ENCODE results near the gene ST3GAL3. TPM values are rescaled to one million over a fixed set of nuclear protein-coding genes. Genes with fewer than 3 reads are reported as not detected.

Gene ST3GAL3
- total and polyA plus RNA-seq, 8 donors: 5.6 to 11.4 (median 8.6) TPM

DNA sequence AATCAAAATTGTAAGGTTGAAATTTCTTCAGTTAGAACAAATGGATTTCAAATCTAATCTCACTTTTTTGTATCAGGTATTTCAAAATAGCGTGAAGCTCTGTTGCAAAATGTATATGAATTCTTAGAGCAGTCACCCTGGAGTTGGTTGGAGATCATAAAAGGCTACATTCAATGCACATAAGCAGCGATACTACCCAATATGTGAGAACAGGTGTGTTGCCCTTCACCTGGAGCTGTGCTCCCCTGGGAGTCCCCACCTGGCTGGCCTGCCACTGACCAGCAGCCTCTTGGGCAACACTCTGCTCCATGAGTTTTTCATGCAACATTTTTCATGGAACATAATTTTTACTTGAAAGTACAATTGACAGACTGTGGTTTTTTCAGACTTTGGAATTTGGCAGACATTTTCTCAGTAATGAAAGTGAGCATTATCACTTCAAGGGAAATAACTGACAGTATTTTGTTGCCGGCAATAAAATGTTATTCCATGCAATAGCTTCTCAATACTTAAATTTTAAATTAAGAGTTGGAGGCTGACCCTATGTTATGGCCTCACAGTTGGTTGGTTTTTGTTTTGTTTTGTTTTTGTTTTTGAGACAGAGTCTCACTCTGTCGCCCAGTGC is 95.1 kb downstream of the ST3GAL3 start:
- intact Hi-C loops (cut with DNase I): no loop called here
- Histone ChIP-seq H3K27ac (no peak overlapping the region), H3K9me3 (no peaks in the 10 kb centered on the region), H3K36me3 (no peaks in the 10 kb centered on the region), H3K27me3 (no peaks in the 10 kb centered on the region), H3K4me3 (no peak overlapping the region), H3K4me1 (no peaks in the 10 kb centered on the region)
- ATAC-seq (no peak), DNase-seq (no peak), FAIRE-seq (no peak)
- no peak for TF ChIP-seq CTCF (IDR thresholded peaks at IDR 0.05)
- 92 to 93% methylated on average over 4 of the region's 4 CpGs for WGBS, 2 donors

GRCh38 chr1:43803105-43803504 is 95.8 kb downstream of the ST3GAL3 start:
- H3K36me3 ChIP-seq: no peaks in the 10 kb centered on the region
- FAIRE-seq: no peak
- H3K9me3 ChIP-seq: no peaks in the 10 kb centered on the region
- no peak for ATAC-seq
- DNase-seq: no peak
- no peak overlapping the region for H3K4me3 ChIP-seq
- no peak for TF ChIP-seq CTCF (IDR thresholded peaks at IDR 0.05)
- intact Hi-C loops (cut with DNase I): no loop called here
- WGBS, 2 donors: 96 to 98% methylated on average over 9 of the region's 9 CpGs
- H3K27me3 ChIP-seq: no peaks in the 10 kb centered on the region
- H3K27ac ChIP-seq: no peak overlapping the region
- no peaks in the 10 kb centered on the region for H3K4me1 ChIP-seq

GRCh38 chr1:43803646-43804045 is 96.3 kb downstream of the ST3GAL3 start:
- FAIRE-seq (no peak), ATAC-seq (no peak), DNase-seq (no peak)
- TF ChIP-seq CTCF (IDR thresholded peaks at IDR 0.05): no peak
- Histone ChIP-seq H3K4me3 (no peak overlapping the region), H3K36me3 (no peaks in the 10 kb centered on the region), H3K27ac (no peak overlapping the region), H3K27me3 (no peaks in the 10 kb centered on the region), H3K9me3 (no peaks in the 10 kb centered on the region), H3K4me1 (no peaks in the 10 kb centered on the region)
- intact Hi-C loops (cut with DNase I): no loop called here
- 64% methylated on average over 4 of the region's 4 CpGs for WGBS, 2 donors

DNA sequence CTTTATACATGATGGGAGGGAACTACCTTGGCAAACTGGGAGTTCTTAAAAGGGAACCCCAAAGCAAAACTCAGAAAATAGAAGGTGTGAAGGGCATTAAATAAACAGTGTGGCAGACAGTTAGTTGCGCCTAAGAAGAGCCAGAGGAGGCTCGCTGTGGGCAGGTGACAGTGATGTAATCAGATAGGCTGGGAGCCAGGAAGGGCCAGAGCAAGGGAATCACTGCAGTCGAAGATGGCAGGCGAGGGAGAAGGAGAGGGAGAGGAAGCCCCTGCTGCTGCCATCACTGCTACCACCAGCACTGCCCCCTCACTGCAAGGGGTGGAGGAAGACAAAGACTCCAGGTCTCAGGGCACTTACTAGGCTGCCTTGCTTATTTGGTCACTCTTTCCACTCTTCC is 97.2 kb downstream of the ST3GAL3 start:
- WGBS, 2 donors: 71 to 84% methylated on average over 4 of the region's 4 CpGs
- FAIRE-seq (no peak), ATAC-seq (no peak), DNase-seq (no peak)
- Histone ChIP-seq H3K27ac (no peak overlapping the region), H3K27me3 (no peaks in the 10 kb centered on the region), H3K36me3 (no peaks in the 10 kb centered on the region), H3K4me3 (no peak overlapping the region), H3K9me3 (no peaks in the 10 kb centered on the region), H3K4me1 (no peaks in the 10 kb centered on the region)
- no peak for TF ChIP-seq CTCF (IDR thresholded peaks at IDR 0.05)
- intact Hi-C loops (cut with DNase I): no loop called here

DNA sequence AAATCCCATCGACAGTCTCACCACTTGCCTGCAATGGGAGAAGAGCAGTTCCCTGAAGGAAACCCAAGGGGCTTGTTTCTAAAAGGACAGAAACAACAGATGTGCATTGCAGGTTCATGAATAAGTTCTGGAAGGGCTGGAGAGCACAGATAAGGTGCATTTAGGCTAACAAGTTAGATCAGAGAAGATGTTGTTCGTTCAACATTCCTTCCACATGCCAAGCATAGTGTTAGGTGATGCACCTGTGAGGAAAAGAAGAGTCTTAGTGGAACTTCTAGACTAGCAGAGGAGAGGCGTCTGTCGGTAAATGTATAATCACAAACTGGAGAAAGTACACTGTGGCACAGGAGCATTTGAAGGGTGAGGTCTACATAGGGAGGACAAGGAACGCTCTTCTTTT is 98.0 kb downstream of the ST3GAL3 start:
- no peak for TF ChIP-seq CTCF (IDR thresholded peaks at IDR 0.05)
- 90 to 94% methylated on average over 5 of the region's 5 CpGs for WGBS, 2 donors
- no peak for FAIRE-seq

More for the DNA sequence above, 98.0 kb downstream of the ST3GAL3 start:
- Histone ChIP-seq H3K4me3 (no peak overlapping the region), H3K36me3 (no peaks in the 10 kb centered on the region), H3K4me1 (no peaks in the 10 kb centered on the region), H3K27ac (no peak overlapping the region), H3K9me3 (no peaks in the 10 kb centered on the region), H3K27me3 (no peaks in the 10 kb centered on the region)
- no peak for ATAC-seq
- no peak for DNase-seq
- intact Hi-C loops (cut with DNase I): no loop called here
